Measurements from ENCODE around the gene FNDC4. TPM values are rescaled to one million over a fixed set of nuclear protein-coding genes. Genes with fewer than 3 reads are reported as not detected.
A peak's percentile ranks its signal among the peaks of the same experiment; 100 is the strongest.

The FNDC4 gene
- total RNA-seq, 2 experiments from 2014 or later = not detected

DNA sequence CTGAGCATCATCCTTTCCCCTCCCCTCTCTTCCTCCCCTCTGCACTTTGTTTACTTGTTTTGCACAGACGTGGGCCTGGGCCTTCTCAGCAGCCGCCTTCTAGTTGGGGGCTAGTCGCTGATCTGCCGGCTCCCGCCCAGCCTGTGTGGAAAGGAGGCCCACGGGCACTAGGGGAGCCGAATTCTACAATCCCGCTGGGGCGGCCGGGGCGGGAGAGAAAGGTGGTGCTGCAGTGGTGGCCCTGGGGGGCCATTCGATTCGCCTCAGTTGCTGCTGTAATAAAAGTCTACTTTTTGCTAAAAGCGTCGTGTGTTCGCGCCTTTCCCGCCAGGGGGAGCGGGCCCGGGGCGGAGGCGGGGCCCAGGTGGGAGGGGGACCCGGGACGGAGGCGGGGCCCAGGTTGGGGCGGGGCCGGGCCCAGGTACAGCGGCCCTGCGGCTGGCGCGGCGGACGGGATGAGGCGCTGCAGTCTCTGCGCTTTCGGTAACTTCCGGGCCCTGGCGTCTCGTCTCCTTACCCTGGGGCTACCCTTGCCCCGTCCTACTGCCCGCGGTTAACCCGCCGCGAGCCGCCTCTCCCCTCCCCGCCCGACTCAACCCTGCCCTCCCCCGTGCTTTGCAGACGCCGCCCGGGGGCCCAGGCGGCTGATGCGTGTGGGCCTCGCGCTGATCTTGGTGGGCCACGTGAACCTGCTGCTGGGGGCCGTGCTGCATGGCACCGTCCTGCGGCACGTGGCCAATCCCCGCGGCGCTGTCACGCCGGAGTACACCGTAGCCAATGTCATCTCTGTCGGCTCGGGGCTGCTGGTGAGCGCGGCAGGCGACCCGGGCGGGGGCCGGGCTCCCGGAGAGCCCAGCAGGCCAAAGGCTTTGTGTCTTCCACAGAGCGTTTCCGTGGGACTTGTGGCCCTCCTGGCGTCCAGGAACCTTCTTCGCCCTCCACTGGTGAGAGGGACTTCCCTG, 52.8 kb downstream of the FNDC4 start, which contains the start of gene KRTCAP3:
Gene KRTCAP3, plus strand, starts transcription at position 424 of the 962 bp plus-strand sequence. Its CDS starts 32 bp downstream, at position 456.
- DNase-seq (ENCODE audit: low spot score) = peak; percentile 17
- Histone ChIP-seq H3K9me3 (ENCODE audit: low read length) (no peaks in the 10 kb centered on the region), H3K4me1 (ENCODE audit: insufficient read depth, low read length, poor library complexity, severe bottlenecking) (no peaks in the 10 kb centered on the region), H3K4me2 (ENCODE audit: low read length) (peak within 1 kb of the TSS; percentile 8; the same call in 1 of the 2 replicates), H3K79me2 (ENCODE audit: insufficient read depth, low read depth, low read length) (no peaks in the 10 kb centered on the region), H3K9me2 (ENCODE audit: insufficient read depth, low read length) (no peaks in the 10 kb centered on the region), H4K20me1 (ENCODE audit: insufficient read depth, low read length) (no peaks in the 10 kb centered on the region), H3K27ac (ENCODE audit: low read depth, low read length, poor library complexity, severe bottlenecking) (no peak within 1 kb of the TSS), H3K4me3 (ENCODE audit: low read depth, low read length, poor library complexity, severe bottlenecking) (no peak within 1 kb of the TSS), H3K36me3 (ENCODE audit: insufficient read depth, low read length) (peaks cover 53% of the 10 kb centered on the region), H2AFZ (ENCODE audit: low read length) (no peak within 1 kb of the TSS)
- TF ChIP-seq, protein P1, sequence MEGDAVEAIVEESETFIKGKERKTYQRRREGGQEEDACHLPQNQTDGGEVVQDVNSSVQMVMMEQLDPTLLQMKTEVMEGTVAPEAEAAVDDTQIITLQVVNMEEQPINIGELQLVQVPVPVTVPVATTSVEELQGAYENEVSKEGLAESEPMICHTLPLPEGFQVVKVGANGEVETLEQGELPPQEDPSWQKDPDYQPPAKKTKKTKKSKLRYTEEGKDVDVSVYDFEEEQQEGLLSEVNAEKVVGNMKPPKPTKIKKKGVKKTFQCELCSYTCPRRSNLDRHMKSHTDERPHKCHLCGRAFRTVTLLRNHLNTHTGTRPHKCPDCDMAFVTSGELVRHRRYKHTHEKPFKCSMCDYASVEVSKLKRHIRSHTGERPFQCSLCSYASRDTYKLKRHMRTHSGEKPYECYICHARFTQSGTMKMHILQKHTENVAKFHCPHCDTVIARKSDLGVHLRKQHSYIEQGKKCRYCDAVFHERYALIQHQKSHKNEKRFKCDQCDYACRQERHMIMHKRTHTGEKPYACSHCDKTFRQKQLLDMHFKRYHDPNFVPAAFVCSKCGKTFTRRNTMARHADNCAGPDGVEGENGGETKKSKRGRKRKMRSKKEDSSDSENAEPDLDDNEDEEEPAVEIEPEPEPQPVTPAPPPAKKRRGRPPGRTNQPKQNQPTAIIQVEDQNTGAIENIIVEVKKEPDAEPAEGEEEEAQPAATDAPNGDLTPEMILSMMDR (conservative IDR thresholded peaks at IDR 0.05; ENCODE audit: low read length) = peak; percentile 32; the same call in 1 of the 2 replicates
- TF ChIP-seq EZH2phosphoT487 (IDR thresholded peaks at IDR 0.05; ENCODE audit: borderline replicate concordance, low read depth, low read length) = no peak
- intact Hi-C loops (cut with micrococcal nuclease; ENCODE audit: unreplicated experiment) = no loop called here
- POLR2A ChIA-PET = no interaction called here
- no TSS peak for BruUV-seq (replicated peaks)
- CTCF ChIA-PET (ENCODE audit: unreplicated experiment) = no interaction called here

Small RNAs within 50 kb of the gene (small RNA-seq; reads per million reads assigned to genes)
- gene RNU6-986P = not detected

Other genes starting within 250 kb of the FNDC4 start
- 14.0 and 23.3 TPM in 2 replicates for gene SLC30A3, start 232.2 kb downstream of the FNDC4 start, total RNA-seq (2014; rRNA removed; shearing (Covaris generic))
- gene SLC30A3, start 232.2 kb downstream of the FNDC4 start, total RNA-seq (2022) = 61.0 and 71.6 TPM in 2 replicates
- gene DNAJC5G, start 219.8 kb downstream of the FNDC4 start, total RNA-seq (2014; rRNA removed; shearing (Covaris generic)) = 2.7 and 4.7 TPM in 2 replicates
- gene DNAJC5G, start 219.8 kb downstream of the FNDC4 start, total RNA-seq (2022) = 18.1 and 18.2 TPM in 2 replicates
- 2.1 and 6.4 TPM in 2 replicates for gene TRIM54, start 212.8 kb downstream of the FNDC4 start, total RNA-seq (2014; rRNA removed; shearing (Covaris generic))
- 13.6 and 18.8 TPM in 2 replicates for gene TRIM54, start 212.8 kb downstream of the FNDC4 start, total RNA-seq (2022)
- gene UCN, start 186.8 kb downstream of the FNDC4 start, total RNA-seq (2014; rRNA removed; shearing (Covaris generic)) = 5.9 and 6.4 TPM in 2 replicates
- 7.2 and 8.5 TPM in 2 replicates for gene UCN, start 186.8 kb downstream of the FNDC4 start, total RNA-seq (2022)
- gene MPV17, start 172.1 kb downstream of the FNDC4 start, total RNA-seq (2014; rRNA removed; shearing (Covaris generic)) = 54.1 and 63.9 TPM in 2 replicates
- 98.0 and 109 TPM in 2 replicates for gene MPV17, start 172.1 kb downstream of the FNDC4 start, total RNA-seq (2022)
- gene GTF3C2, start 138.4 kb downstream of the FNDC4 start, total RNA-seq (2014; rRNA removed; shearing (Covaris generic)) = 54.2 and 56.9 TPM in 2 replicates
- gene GTF3C2, start 138.4 kb downstream of the FNDC4 start, total RNA-seq (2022) = 70.3 and 77.7 TPM in 2 replicates
- gene EIF2B4, start 124.9 kb downstream of the FNDC4 start, total RNA-seq (2014; rRNA removed; shearing (Covaris generic)) = 23.9 and 27.0 TPM in 2 replicates
- 32.9 and 33.1 TPM in 2 replicates for gene EIF2B4, start 124.9 kb downstream of the FNDC4 start, total RNA-seq (2022)
- gene SNX17, start 124.6 kb downstream of the FNDC4 start, total RNA-seq (2014; rRNA removed; shearing (Covaris generic)) = 63.1 and 66.0 TPM in 2 replicates
- 86.8 and 97.4 TPM in 2 replicates for gene SNX17, start 124.6 kb downstream of the FNDC4 start, total RNA-seq (2022)
- 9.0 and 10.0 TPM in 2 replicates for gene ZNF513, start 114.5 kb downstream of the FNDC4 start, total RNA-seq (2014; rRNA removed; shearing (Covaris generic))
- 9.7 and 10.9 TPM in 2 replicates for gene ZNF513, start 114.5 kb downstream of the FNDC4 start, total RNA-seq (2022)
- gene PPM1G, start 85.6 kb downstream of the FNDC4 start, total RNA-seq (2014; rRNA removed; shearing (Covaris generic)) = 101 and 113 TPM in 2 replicates
- 138 and 147 TPM in 2 replicates for gene PPM1G, start 85.6 kb downstream of the FNDC4 start, total RNA-seq (2022)
- 27.9 and 28.5 TPM in 2 replicates for gene NRBP1, start 66.6 kb downstream of the FNDC4 start, total RNA-seq (2014; rRNA removed; shearing (Covaris generic))
- 46.0 and 48.5 TPM in 2 replicates for gene NRBP1, start 66.6 kb downstream of the FNDC4 start, total RNA-seq (2022)
- gene KRTCAP3, start 52.8 kb downstream of the FNDC4 start, total RNA-seq (2014; rRNA removed; shearing (Covaris generic)) = 1.9 and 10.9 TPM in 2 replicates
- 6.9 and 8.3 TPM in 2 replicates for gene KRTCAP3, start 52.8 kb downstream of the FNDC4 start, total RNA-seq (2022)
- 20.4 and 26.8 TPM in 2 replicates for gene IFT172, start 5.5 kb downstream of the FNDC4 start, total RNA-seq (2014; rRNA removed; shearing (Covaris generic))
- gene IFT172, start 5.5 kb downstream of the FNDC4 start, total RNA-seq (2022) = 13.7 and 13.9 TPM in 2 replicates
- gene GCKR, start 1.6 kb upstream of the FNDC4 start, total RNA-seq (2014; rRNA removed; shearing (Covaris generic)) = not detected in 2 replicates
- not detected in 2 replicates for gene GCKR, start 1.6 kb upstream of the FNDC4 start, total RNA-seq (2022)
- 40.7 and 54.0 TPM in 2 replicates for gene ZNF512, start 87.8 kb upstream of the FNDC4 start, total RNA-seq (2014; rRNA removed; shearing (Covaris generic))
- 51.1 and 57.8 TPM in 2 replicates for gene ZNF512, start 87.8 kb upstream of the FNDC4 start, total RNA-seq (2022)
- 5.1 and 9.2 TPM in 2 replicates for gene CCDC121, start 133.8 kb upstream of the FNDC4 start, total RNA-seq (2014; rRNA removed; shearing (Covaris generic))
- gene CCDC121, start 133.8 kb upstream of the FNDC4 start, total RNA-seq (2022) = 4.7 and 7.7 TPM in 2 replicates
- gene GPN1, start 133.8 kb upstream of the FNDC4 start, total RNA-seq (2014; rRNA removed; shearing (Covaris generic)) = 29.5 and 31.1 TPM in 2 replicates
- 36.6 and 42.2 TPM in 2 replicates for gene GPN1, start 133.8 kb upstream of the FNDC4 start, total RNA-seq (2022)
- gene SUPT7L, start 168.4 kb upstream of the FNDC4 start, total RNA-seq (2014; rRNA removed; shearing (Covaris generic)) = 32.3 and 33.6 TPM in 2 replicates
- 33.0 and 35.8 TPM in 2 replicates for gene SUPT7L, start 168.4 kb upstream of the FNDC4 start, total RNA-seq (2022)
- gene SLC4A1AP, start 168.7 kb upstream of the FNDC4 start, total RNA-seq (2014; rRNA removed; shearing (Covaris generic)) = 26.2 and 36.7 TPM in 2 replicates
- gene SLC4A1AP, start 168.7 kb upstream of the FNDC4 start, total RNA-seq (2022) = 26.7 and 27.9 TPM in 2 replicates

Data from OCI-LY7 (cell line).